PC-3 (cell line): ENCODE data around the gene FDX1.

Experiments
- CTCF ChIP-seq: fragments of 300-600 bp; sonication (generic); conservative IDR thresholded peaks from 2 replicates; pipeline ENCODE4 v1.5.1; 2017; ENCODE audit warnings: antibody characterized with exemption, low read depth, mild to moderate bottlenecking, low read length
- EZH2 ChIP-seq: fragments of 300-600 bp; sonication (generic); IDR thresholded peaks from one replicate; pipeline ENCODE4 v1.6.1; 2017; ENCODE audit warnings: antibody characterized with exemption, mild to moderate bottlenecking, low read length; ENCODE audit not compliant: unreplicated experiment
- EZH2phosphoT487 ChIP-seq: fragments of 300-600 bp; sonication (generic); IDR thresholded peaks from 2 replicates; pipeline ENCODE4 v1.6.1; 2018; ENCODE audit warnings: mild to moderate bottlenecking, antibody characterized with exemption, low read length, borderline replicate concordance

GRCh38 chr11:110389965-110390364, 39.8 kb upstream of the FDX1 start:
- TF ChIP-seq CTCF (no peak), EZH2phosphoT487 (no peak), EZH2 (no peak)
